GM12878 (cell line): Measurements from ENCODE around the gene CLDN16. TPM values are rescaled to one million over a fixed set of nuclear protein-coding genes. Genes with fewer than 3 reads are reported as not detected.

ENCODE experiments used
- polyA plus RNA-seq, 11 experiments: library from polyadenylated mRNA; depleted of rRNA in 4 of 11; unstranded in 6 of 11; stranded (reverse) in 5 of 11; fragments of >200 nt; fragmentation: Nextera tagmentation in 4 of 11; fragmentation: Illumina TruSeq in 1 of 11; extraction: Ambion mirVana in 4 of 11; extraction: Trizol in 1 of 11; gene quantifications; 1 replicate in 1 of 11; 2 replicates in 10 of 11; pipeline versions ENCODE4 v1.2.1 to v1.2.3, GENCODE V29; 2011 to 2016; ENCODE audit warnings: inconsistent platforms in 2 of 11, missing spikeins in 2 of 11, low read depth in 1 of 11
- total RNA-seq, 4 experiments: library from RNA; depleted of rRNA in 3 of 4; stranded (reverse); fragments of >200 nt in 3 of 4; fragmentation: Illumina TruSeq in 1 of 4; extraction: Trizol in 1 of 4; gene quantifications; 2 replicates each; pipeline versions ENCODE4 v1.2.1 to v1.2.3, GENCODE V29; 2013 to 2021

CLDN16 gene
- total and polyA plus RNA-seq, 10 of the 15 experiments (the other 5 are each of a cell fraction or from before 2014, with no cell fraction given), result 3.2 to 26.6 (median 4.0) TPM

Other genes starting within 250 kb of the CLDN16 start
- 9.3 and 11.1 TPM in 2 replicates for gene CLDN1, start 65.7 kb upstream of the CLDN16 start, total RNA-seq (2014; rRNA removed)
- gene CLDN1, start 65.7 kb upstream of the CLDN16 start, total RNA-seq (2014; rRNA removed; fragmentation: Illumina TruSeq; extraction: Trizol), result 8.0 and 8.6 TPM in 2 replicates
- gene CLDN1, start 65.7 kb upstream of the CLDN16 start, total RNA-seq (2021), result 8.9 and 10.7 TPM in 2 replicates
- 22.8 and 32.2 TPM in 2 replicates for gene CLDN1, start 65.7 kb upstream of the CLDN16 start, polyA plus RNA-seq (2011; rRNA removed)
- 13.0 and 16.8 TPM in 2 replicates for gene CLDN1, start 65.7 kb upstream of the CLDN16 start, polyA plus RNA-seq (2014; fragmentation: Illumina TruSeq; extraction: Trizol)
- 1 to 10 TPM; 3.4 to 3.9 TPM for gene CLDN1, start 65.7 kb upstream of the CLDN16 start, polyA plus RNA-seq (2014; fragmentation: Nextera tagmentation; extraction: Ambion mirVana)
- 5.5 and 8.2 TPM in 2 replicates for gene CLDN1, start 65.7 kb upstream of the CLDN16 start, polyA plus RNA-seq (2014; rRNA removed)
- gene CLDN1, start 65.7 kb upstream of the CLDN16 start, polyA plus RNA-seq (2016; fragmentation: Nextera tagmentation; extraction: Ambion mirVana), result 1 to 10 TPM; 8.0 to 8.8 TPM
- gene TMEM207, start 61.7 kb downstream of the CLDN16 start, total RNA-seq (2014; rRNA removed), result not detected in 2 replicates
- not detected in 2 replicates for gene TMEM207, start 61.7 kb downstream of the CLDN16 start, total RNA-seq (2014; rRNA removed; fragmentation: Illumina TruSeq; extraction: Trizol)
- gene TMEM207, start 61.7 kb downstream of the CLDN16 start, total RNA-seq (2021), result not detected in 2 replicates
- not detected in 2 replicates for gene TMEM207, start 61.7 kb downstream of the CLDN16 start, polyA plus RNA-seq (2011; rRNA removed)
- gene TMEM207, start 61.7 kb downstream of the CLDN16 start, polyA plus RNA-seq (2014; fragmentation: Illumina TruSeq; extraction: Trizol), result not detected in 2 replicates
- gene TMEM207, start 61.7 kb downstream of the CLDN16 start, polyA plus RNA-seq (2014; fragmentation: Nextera tagmentation; extraction: Ambion mirVana), result not detected
- not detected in 2 replicates for gene TMEM207, start 61.7 kb downstream of the CLDN16 start, polyA plus RNA-seq (2014; rRNA removed)
- gene TMEM207, start 61.7 kb downstream of the CLDN16 start, polyA plus RNA-seq (2016; fragmentation: Nextera tagmentation; extraction: Ambion mirVana), result not detected
- 0.17 and 0.38 TPM in 2 replicates for gene IL1RAP, start 125.9 kb downstream of the CLDN16 start, total RNA-seq (2014; rRNA removed)
- gene IL1RAP, start 125.9 kb downstream of the CLDN16 start, total RNA-seq (2014; rRNA removed; fragmentation: Illumina TruSeq; extraction: Trizol), result 0.46 and 0.58 TPM in 2 replicates
- gene IL1RAP, start 125.9 kb downstream of the CLDN16 start, total RNA-seq (2021), result 0.21 and 0.44 TPM in 2 replicates
- gene IL1RAP, start 125.9 kb downstream of the CLDN16 start, polyA plus RNA-seq (2011; rRNA removed), result 0.73 and 0.88 TPM in 2 replicates
- gene IL1RAP, start 125.9 kb downstream of the CLDN16 start, polyA plus RNA-seq (2014; fragmentation: Illumina TruSeq; extraction: Trizol), result 0.22 and 1.6 TPM in 2 replicates
- under 1 TPM in 1 of 2 experiments, not detected in 1; 0.38 TPM for gene IL1RAP, start 125.9 kb downstream of the CLDN16 start, polyA plus RNA-seq (2014; fragmentation: Nextera tagmentation; extraction: Ambion mirVana)
- gene IL1RAP, start 125.9 kb downstream of the CLDN16 start, polyA plus RNA-seq (2014; rRNA removed), result 0.28 and 0.30 TPM in 2 replicates
- 1 to 10 TPM in 1 of 2 experiments, under 1 TPM in 1; 0.79 to 1.0 TPM for gene IL1RAP, start 125.9 kb downstream of the CLDN16 start, polyA plus RNA-seq (2016; fragmentation: Nextera tagmentation; extraction: Ambion mirVana)